SK-N-MC (cell line): ENCODE measurements around the gene DIPK1B.

Experiments
- EZH2 ChIP-seq: fragments of 200-600 bp; sonication (generic); IDR thresholded peaks from one replicate; pipeline ENCODE4 v1.6.1; 2017; ENCODE audit warnings: antibody characterized with exemption
- FOXP2 ChIP-seq: optimal IDR thresholded peaks from 2 replicates; pipeline ENCODE3; 2011; ENCODE audit warnings: mild to moderate bottlenecking, moderate library complexity; ENCODE audit not compliant: insufficient read depth; ENCODE audit errors: extremely low read length, control extremely low read depth
- POLR2AphosphoS5 ChIP-seq: IDR thresholded peaks from 2 replicates; pipeline ENCODE4 v1.6.1; 2012; ENCODE audit warnings: mild to moderate bottlenecking, low read depth, low read length, borderline replicate concordance

DNA sequence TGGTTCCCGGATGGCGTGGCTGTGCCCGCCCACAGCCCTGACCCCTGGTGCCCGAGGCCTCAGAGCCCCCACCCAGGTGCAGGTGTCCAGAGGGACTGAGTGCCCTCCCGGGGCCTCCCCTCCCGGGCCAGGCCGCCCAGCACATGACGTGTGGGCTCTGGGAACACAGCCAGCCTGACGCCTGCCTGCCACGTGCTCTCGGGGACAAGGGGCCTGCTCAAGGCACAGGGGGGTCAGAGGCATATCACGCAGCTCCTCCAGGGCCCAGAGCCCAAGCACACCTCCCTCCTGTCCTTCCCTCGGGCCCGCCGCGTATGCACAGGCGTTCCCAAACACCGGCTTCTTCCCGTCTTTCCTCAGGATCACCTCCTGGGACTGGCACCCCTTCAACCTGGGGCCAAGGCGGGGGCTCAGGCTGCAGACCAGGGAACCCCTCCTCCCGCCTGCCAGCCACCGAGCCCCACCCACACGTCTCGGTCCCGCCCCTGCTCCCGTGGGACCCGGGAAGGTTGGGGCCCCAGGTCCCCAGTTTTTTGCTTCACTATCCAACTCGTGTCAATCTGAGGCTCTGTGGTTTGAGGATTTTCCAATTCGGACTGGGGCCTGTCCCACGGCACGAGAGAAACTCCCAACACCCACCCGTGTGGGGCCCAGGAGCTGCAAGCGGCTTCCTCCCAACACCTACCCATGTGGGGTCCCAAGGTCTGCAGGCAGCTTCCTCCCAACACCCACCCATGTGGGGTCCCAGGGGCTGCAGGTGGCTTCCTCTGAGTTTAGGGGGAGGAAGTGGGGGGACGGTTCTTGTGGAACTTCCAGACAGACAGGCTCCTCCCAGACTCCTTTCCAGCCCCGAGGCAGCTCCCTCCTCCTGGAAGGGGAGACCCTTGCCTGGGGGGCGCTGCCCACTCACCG, 28.9 kb downstream of the DIPK1B start:
- TF ChIP-seq EZH2 (no peak), POLR2AphosphoS5 (no peak; the same call in 1 of the 2 replicates), FOXP2 (no peak)
